Measurements from ENCODE around the gene PRPF40A.
A peak's percentile ranks its signal among the peaks of the same experiment; 100 is the strongest.
"Not testable (repeated sequence)": the region's sequence is repeated elsewhere in the genome, so short reads cannot be mapped to it uniquely, and the experiment has no call there.

The PRPF40A gene

DNA sequence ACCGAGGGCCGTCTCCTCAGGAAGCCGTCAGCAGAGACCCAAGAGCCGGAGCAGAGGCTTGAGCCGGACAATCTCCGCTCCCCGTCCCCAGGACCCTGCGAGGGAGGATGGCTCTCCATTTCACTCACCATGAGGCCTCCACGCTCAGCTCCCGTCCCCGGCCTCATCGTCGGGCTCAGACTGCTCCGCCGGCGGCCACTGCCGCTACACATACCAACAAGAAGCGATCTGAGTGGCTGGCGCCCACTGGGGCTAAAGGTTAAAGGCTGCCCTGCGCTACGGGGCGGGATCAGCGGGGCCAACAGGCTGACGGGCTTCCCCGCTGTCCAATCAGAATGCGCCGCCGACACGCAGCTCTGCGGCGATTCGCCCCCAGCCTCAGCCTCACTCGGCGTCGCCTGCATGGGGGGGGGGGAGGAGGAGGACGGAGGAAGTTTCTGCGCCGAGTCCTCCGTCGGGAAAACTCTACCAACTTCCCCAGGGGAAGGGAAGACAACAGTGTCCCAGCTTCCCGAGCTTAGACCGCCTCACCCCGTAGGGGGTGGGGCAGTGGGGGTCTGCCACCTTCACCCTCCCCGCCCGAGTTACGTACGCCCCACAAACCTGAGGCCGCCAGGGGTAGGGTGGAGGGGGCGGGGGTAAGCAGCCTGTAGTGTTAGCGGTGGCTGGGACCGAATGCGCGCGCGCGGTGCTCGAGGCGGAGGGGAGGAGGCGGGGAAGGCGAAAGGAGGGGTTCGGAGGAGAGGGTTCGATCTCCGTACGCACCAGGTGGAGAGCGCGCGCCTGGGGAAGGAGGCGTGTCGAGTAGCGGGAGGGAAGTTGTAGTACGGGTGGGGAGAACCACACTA lies at the start of gene PRPF40A:
Gene PRPF40A (minus strand): TSS at position 234 of the 848 bp plus-strand sequence. CDS start 22 bp downstream, at position 212.
- DNase-seq (ENCODE audit: low read depth in 2 of 2) = peak; percentile 97 to 98

DNA sequence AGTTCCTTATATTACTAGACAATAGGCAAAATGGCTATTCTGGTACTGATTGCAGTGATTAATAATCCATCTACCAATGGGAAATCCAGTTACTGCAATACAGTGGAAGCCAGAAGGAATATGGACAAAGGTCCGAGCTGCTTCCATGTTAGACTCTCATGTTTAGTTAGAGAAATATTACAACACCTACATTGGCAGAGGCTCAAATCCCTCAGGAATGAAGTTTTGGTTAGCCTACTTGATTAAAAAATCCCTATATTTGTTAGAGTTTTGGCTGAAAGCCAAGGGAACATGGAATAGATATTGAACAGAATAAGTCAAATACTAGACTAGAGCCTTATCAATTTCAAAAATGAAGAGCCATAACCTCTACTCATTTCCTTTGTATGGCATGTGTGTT lies 49.7 kb upstream of the PRPF40A start:
- DNase-seq (ENCODE audit: low read depth in 2 of 2) = no peak

- DNase-seq (ENCODE audit: low read depth in 2 of 2) = no peak
These were observed 46.4 kb upstream of the PRPF40A start for GRCh38 chr2:152763651-152764050.

GRCh38 chr2:152763208-152763607 lies 45.9 kb upstream of the PRPF40A start:
- not testable (repeated sequence) for DNase-seq (ENCODE audit: low read depth in 2 of 2)

DNA sequence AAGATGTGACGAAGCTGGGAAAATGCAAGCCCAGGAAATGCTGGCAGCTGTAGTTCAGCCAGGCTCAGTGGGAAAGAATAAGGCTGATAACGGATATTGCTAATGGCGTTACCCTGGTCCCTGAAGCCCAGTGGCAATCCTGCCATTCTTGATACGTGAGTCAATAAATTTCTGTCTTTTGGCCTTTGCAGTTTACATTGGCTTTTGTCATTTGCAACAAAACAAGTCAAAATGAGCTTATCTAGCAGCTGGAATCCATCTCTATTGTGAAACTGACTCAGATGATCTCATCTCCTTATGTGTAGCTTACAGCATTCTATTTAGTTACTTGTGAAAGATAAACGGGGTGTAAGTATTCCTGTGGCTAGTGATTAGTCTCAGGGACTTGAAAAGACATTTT lies 44.9 kb upstream of the PRPF40A start:
- no peak for DNase-seq (ENCODE audit: low read depth in 2 of 2)

- DNase-seq (ENCODE audit: low read depth in 2 of 2) = no peak
These were observed 44.0 kb upstream of the PRPF40A start for GRCh38 chr2:152761214-152761613.

DNA sequence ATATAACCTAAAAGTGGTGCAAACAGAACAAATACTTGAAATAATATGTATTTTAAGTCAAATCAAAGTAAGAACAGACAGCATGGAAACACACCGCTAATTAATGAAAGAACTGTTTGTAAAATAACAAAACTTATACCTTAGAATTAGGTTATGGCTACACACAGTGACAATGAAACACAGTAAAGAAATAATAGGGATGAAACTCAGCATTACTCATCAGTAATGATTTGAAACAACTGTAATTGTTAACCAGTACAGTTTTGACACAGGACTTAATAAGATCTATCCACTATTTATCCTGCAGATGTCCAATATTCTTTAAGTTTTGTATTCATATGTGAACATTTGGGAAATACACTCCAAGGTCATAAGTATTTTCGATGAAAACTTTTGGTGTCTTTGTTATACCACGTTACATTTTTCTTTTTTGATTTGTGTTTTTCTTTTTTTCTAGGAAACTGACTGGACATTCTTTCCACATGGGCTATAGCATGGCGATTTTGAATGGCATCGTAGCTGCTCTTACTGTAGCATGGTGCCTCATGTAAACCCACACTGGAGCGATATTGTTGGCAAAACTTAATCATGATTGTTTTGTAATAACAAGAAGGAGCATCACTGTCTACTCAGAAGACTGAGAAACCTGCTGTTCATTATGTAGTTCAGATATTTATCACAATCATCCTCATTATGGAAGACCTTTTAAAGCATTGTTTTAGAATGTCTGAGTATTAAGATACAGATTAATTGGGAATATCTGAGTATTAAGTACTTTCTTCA lies 42.2 kb upstream of the PRPF40A start:
- DNase-seq (ENCODE audit: low read depth in 2 of 2) = no peak

- DNase-seq (ENCODE audit: low read depth in 2 of 2) = no peak
These were observed 37.8 kb upstream of the PRPF40A start for GRCh38 chr2:152755029-152755428.

GRCh38 chr2:152747751-152748150 lies 30.5 kb upstream of the PRPF40A start:
- DNase-seq (ENCODE audit: low read depth in 2 of 2) = not testable (repeated sequence)

GRCh38 chr2:152743002-152743401 lies 25.7 kb upstream of the PRPF40A start:
- DNase-seq (ENCODE audit: low read depth in 2 of 2) = no peak

GRCh38 chr2:152740743-152741328 lies 23.6 kb upstream of the PRPF40A start:
- no peak for DNase-seq (ENCODE audit: low read depth in 2 of 2)

GRCh38 chr2:152739705-152740104 lies 22.4 kb upstream of the PRPF40A start:
- not testable (repeated sequence) for DNase-seq (ENCODE audit: low read depth in 2 of 2)

- DNase-seq (ENCODE audit: low read depth in 2 of 2) = no peak
These were observed 21.2 kb upstream of the PRPF40A start for GRCh38 chr2:152738438-152738837.

- not testable (repeated sequence) for DNase-seq (ENCODE audit: low read depth in 2 of 2)
These were observed 20.2 kb upstream of the PRPF40A start for GRCh38 chr2:152737509-152737908.

GRCh38 chr2:152730591-152731333 lies 13.5 kb upstream of the PRPF40A start:
- peak in 1 of 2 donors; percentile 11 for DNase-seq (ENCODE audit: low read depth in 2 of 2)

DNA sequence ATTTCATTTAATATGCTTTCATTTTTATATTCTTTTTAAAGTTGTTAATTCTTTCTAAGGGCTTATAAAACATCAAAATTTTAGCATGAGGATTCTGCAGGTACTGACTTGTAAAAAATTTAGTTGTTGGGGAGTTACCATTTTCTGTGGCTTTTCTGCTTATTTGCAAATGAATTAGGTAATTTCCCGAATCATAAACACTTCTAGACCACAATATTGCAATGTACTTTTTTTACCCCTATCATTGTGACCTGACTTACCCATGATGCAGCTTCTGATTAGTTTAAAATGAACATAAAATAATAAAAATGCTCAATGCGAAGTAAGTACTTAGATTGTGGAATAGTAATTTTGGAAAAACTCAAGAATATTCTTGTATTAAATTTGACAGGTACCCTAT lies 12.6 kb upstream of the PRPF40A start:
- no peak for DNase-seq (ENCODE audit: low read depth in 2 of 2)

GRCh38 chr2:152723918-152724317 lies 6.7 kb upstream of the PRPF40A start:
- no peak for DNase-seq (ENCODE audit: low read depth in 2 of 2)

- DNase-seq (ENCODE audit: low read depth in 2 of 2) = not testable (repeated sequence)
These were observed 5.4 kb upstream of the PRPF40A start for GRCh38 chr2:152722639-152723038.

DNA sequence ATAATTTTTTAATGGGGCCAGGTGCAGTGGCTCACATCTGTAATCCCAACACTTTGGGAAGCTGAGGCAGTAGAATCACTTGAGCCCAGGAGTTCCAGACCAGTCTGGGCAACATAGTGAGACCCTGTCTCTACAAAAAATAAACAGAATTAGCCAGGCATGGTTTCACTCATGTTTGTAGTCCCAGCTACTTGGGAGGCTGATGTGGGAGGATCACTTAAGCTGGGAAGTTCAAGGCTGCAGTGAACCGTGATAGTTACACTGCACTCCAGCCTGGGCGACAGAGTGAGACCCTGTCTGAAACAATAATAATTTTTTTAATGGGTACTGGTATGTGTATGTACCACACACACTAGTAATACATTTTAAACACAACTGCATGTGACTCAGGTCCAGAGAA lies 3.5 kb upstream of the PRPF40A start:
- no peak for DNase-seq (ENCODE audit: low read depth in 2 of 2)

DNA sequence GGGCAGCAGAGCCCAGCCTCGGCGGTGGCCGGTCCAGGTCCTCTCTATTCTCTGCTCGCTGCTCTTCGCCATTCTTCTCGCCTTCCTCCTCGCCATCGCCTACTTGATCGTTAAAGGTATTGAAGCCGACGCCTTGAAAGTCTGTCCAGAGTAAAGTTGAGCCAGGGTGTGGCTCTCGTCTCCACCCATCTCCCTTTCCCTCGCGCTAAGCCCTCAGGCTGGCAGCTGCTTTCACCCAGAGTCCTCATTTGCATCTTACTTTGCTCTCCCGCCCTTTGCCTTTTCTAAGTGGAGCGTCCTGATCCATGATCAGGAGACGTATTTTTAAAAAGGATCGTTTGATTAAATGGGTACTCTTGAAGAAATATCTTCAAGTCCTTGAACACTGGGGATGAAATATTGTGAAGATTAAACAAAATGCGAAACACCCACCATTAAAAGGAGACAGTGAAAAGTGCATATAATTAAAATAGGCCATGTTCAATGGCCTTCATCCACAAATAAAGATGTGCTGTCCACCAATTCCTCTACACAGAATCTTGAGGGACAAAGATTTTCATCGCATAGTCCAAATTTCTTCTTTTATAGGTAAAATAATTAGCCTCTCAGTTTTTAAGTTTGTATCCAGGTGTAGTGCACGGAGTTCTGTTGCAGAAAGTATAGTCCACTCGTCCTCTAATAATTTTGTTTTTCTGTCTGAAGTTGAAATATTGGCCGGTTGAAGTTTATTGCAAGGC lies 1.8 kb upstream of the PRPF40A start:
- peak in 1 of 2 donors; percentile 15 for DNase-seq (ENCODE audit: low read depth in 2 of 2)
